GM12872 (cell line): ENCODE measurements around the gene CEACAM6.

ENCODE experiments used
- TF ChIP-seq, protein P1 (sequence below): IDR thresholded peaks from 3 replicates; pipeline ENCODE4 v1.5.1; 2011; ENCODE audit warnings: low read depth, mild to moderate bottlenecking, low read length, moderate library complexity; ENCODE audit not compliant: insufficient read depth

Gene CEACAM6

DNA sequence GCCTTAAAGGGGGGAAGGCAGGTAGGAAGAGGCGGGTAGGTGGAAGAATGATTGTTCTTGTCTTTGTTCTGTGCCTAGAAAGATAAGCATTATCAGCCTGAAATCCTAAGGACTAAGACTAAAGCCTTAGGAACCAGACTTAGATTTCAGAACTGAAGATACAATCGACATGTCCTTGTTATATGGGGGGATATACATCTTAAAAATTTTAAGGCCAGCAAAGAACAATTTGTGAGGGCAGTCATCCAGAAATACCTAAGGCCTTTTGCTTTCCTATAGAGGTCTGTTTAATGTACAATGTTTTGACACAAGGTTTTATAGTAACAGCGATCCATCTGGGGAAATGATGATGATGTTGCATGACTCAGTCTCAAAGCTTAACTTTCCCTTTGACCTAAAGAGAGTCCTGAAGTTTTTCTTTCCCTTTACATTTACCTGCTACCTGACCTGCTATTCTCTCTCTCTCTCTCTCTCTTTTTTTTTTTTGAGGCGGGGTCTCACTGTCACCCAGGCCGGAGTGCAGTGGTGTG, 20.2 kb upstream of the CEACAM6 start:
- TF ChIP-seq, protein P1, sequence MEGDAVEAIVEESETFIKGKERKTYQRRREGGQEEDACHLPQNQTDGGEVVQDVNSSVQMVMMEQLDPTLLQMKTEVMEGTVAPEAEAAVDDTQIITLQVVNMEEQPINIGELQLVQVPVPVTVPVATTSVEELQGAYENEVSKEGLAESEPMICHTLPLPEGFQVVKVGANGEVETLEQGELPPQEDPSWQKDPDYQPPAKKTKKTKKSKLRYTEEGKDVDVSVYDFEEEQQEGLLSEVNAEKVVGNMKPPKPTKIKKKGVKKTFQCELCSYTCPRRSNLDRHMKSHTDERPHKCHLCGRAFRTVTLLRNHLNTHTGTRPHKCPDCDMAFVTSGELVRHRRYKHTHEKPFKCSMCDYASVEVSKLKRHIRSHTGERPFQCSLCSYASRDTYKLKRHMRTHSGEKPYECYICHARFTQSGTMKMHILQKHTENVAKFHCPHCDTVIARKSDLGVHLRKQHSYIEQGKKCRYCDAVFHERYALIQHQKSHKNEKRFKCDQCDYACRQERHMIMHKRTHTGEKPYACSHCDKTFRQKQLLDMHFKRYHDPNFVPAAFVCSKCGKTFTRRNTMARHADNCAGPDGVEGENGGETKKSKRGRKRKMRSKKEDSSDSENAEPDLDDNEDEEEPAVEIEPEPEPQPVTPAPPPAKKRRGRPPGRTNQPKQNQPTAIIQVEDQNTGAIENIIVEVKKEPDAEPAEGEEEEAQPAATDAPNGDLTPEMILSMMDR: no peak

DNA sequence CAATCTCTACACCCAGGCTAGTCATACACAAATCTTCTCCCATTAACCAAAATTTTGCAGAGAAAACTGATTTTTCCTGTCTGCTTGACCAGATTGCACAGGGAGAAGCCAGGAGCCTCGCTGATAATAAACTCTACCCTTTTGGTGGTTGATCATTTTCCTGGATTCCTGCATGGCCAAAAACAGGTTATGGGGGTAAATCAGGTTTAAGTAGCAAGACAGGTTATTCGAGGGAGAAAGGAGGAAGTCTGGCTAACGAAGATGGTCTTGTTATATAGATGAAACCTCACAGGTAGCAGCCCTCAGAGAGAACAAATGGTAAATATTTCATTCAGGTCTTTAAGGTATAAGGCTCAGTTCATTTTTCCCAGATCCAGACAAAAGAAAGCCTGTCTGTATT, 16.0 kb upstream of the CEACAM6 start:
- TF ChIP-seq, protein P1: no peak

DNA sequence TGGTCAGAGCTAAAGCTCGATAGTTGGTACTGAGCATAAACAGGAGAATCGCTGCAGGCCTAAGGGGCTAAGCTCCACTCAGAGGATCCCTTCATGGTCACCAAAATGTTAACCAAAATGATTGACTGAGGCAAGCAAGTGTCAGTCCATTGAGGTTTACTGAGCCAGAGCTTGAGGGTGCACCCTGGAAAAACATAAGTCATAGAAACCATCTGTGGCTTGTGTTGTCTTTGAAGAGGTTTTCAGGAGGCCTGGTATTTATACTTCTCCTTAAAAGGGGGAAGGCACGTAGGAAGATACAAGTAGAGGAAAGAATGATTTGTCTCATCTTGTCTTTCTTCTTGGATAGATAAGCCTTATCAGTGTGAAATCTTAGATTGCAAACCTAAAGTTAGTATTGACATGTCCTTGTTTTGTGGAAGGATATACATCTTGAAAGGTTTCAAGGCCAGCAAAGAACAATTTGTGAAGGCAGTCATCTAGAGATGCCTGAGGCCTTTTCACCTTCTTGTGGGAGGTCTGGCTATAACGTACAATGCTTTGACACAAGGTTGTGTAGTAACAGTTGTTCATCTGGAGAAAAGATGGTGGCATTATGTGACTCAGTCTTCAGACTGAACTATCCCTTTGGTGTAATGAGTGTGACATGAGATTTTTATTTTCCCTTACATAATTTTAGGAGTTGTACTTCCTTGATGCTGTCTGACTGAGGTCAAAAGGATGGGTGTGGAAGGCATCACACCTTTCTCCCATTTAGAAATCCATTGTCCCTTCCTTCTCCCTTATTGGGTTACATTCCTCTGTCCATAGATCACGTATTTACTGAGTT, 14.7 kb upstream of the CEACAM6 start:
- TF ChIP-seq, protein P1: no peak

DNA sequence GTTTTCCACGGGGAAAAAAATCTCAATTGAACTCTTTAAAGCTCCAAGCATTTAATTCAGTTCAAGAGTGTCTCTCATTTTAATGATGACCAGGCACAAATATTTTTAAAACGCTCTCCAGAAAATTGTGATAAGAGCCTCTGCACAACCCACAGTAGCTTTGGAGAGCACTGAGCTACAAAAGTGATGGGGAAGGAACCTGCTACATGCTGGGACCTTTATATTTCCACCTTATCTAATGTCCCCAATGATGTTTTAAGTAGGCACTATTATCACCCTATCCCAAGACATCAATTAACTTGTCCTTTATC, 14.1 kb upstream of the CEACAM6 start:
- TF ChIP-seq, protein P1: no peak

DNA sequence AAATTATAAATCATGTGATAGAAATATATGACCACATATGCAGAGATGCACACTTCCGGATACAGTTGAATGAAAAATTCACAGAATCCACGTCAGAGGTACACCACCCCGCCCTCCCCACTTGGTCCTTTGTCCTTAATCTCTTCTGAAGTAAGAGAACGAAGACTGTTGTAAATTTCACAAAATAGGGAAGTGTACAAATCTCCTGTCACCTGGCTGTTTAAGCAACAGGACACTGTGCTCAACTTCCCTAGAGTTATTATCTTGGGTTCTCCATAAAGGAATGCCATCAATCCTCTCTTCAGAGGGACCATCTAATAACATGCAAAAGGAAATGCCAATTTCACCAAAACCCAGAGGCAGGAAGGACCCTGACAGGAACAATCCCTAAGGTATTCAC, 10.5 kb upstream of the CEACAM6 start:
- TF ChIP-seq, protein P1: no peak

DNA sequence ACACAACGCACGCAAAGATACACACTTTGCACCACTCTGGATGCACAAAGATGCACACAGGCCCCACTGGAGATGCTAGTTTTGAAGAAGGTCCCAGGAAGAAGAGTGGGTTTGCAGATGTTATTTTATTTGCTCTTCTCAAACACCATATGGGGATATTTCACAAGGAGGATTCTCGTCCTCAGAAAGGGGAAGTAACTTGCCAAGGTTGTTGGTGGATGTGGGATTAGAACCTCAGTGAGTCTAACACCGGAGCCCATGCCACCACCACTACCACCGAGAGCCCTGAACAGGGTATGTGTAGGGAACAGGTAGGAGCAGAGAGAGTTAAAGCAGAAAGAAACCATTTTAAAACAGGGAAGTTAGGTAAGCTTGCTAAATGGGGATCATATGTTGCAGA, 9.6 kb upstream of the CEACAM6 start:
- TF ChIP-seq, protein P1: no peak

DNA sequence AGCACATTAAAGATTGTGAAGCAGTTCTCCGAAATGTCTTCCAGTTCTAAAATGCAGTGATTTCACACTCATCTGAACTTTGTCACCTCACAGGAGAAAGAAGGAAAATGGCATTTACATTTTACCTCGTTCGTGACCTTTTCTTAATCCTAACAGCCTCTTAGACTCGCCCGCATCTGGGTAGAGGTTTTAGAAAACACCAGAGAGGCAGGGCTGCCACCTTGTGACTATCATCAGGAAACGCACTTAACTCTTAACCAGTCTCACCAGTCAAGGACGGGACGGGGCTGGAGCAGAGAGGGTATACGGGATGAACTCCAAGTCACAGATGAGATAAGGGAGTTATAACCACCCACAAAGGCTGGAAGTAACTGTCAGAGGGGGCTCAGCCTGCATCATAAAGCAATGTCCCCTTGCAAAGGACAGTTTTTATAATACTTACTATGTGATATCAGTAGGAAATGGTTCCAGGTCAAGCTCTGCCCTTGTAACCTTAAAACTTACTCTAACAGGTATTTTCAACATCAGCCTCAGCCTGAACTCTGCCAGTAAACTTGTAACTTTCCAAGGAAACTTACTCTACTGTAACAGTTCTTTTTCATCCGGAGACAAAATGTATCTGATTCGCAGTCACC, 8.6 kb upstream of the CEACAM6 start:
- TF ChIP-seq, protein P1: peak; percentile 63
